Thoracic aorta (tissue), 2 donors: ENCODE data around the gene TMEM31. TPM values are rescaled to one million over a fixed set of nuclear protein-coding genes. Genes with fewer than 3 reads are reported as not detected.

Experiments used
- ATAC-seq: fragments of 150-250 bp; one replicate; pipeline ENCODE4 v1.8.0; 2017; ENCODE audit warnings: low read depth; ENCODE audit not compliant: insufficient number of reproducible peaks, low FRiP score
- DNase-seq: peaks from one replicate; pipeline ENCODE4 v3.0.0-alpha.2; 2020; ENCODE audit warnings: low spot score
- H3K27ac ChIP-seq, 2 donors: fragments of 200-600 bp; sonication (generic); 1 replicate in 1 of 2; 2 replicates in 1 of 2; pipeline ENCODE4 v1.5.1; 2016; ENCODE audit warnings: mild to moderate bottlenecking in 2 of 2, moderate library complexity in 2 of 2
- H3K27me3 ChIP-seq: fragments of 200-600 bp; sonication (generic); replicated peaks from 2 replicates; pipeline ENCODE4 v1.6.0; 2016; ENCODE audit warnings: mild to moderate bottlenecking; ENCODE audit not compliant: insufficient read depth
- H3K36me3 ChIP-seq: fragments of 200-600 bp; sonication (generic); one replicate; pipeline ENCODE4 v1.5.1; 2016
- H3K4me1 ChIP-seq, 2 donors: fragments of 200-600 bp; sonication (generic); 1 replicate in 1 of 2; 2 replicates in 1 of 2; pipeline versions ENCODE4 v1.5.1 to v1.6.0; 2016; ENCODE audit warnings: low read depth in 2 of 2, mild to moderate bottlenecking in 1 of 2; ENCODE audit not compliant: control insufficient read depth in 1 of 2
- H3K4me3 ChIP-seq: fragments of 200-600 bp; sonication (generic); 2 replicates; pipeline ENCODE4 v1.5.1; 2016; ENCODE audit warnings: mild to moderate bottlenecking
- H3K9me3 ChIP-seq: fragments of 200-600 bp; sonication (generic); 2 replicates; pipeline ENCODE4 v1.5.1; 2016
- total RNA-seq, 2 donors: library from RNA; depleted of rRNA; stranded (reverse); fragments of >200 nt; gene quantifications; one replicate each; pipeline versions ENCODE4 v1.1.0 to v1.2.3, GENCODE V29; 2016
- TF ChIP-seq, protein P1 (sequence below): fragments of 200-600 bp; sonication (generic); IDR thresholded peaks from one replicate; pipeline ENCODE4 v1.5.1; 2019; ENCODE audit warnings: antibody characterized with exemption

TMEM31 gene
- total RNA-seq, 2 donors from 2014 or later: not detected

DNA sequence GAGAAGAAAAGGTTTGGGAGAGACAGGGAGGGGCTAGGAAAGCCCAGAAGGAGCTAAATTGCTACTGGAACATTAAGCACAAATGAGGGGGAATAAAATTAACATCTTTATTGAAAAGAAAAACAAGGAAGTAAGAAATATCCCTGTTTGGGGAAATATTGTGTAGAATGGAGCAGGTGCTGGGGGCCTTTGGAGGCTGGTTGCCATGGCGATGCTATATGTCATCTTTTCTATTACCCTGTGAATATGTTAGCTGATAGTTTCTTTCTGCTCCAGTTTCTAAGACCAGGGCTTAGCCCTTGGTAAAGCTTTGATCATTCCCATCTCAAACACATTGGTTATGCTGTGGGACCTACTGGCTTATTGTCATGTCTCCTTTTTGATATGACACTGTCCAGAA lies 28.7 kb downstream of the TMEM31 start:
- ATAC-seq: no peak

DNA sequence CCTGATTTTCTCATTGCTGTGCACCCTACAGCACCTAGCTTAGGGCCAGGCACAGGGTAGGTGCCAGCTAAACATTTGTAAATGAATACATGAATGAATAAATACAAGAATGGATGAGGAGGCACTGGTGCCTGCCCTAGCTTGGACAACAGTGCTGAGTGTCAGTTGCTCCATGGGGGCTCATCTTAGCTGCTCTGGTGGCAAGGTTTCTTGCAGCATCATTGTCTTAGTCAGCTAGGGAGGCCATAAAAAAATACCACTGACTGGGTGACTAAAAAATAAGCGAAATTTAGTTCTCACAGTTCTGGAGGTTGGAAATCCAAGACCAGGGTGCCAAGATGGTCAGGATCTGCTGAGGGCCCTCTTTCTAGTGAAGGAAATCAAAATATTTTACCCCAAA lies 31.2 kb downstream of the TMEM31 start:
- Histone ChIP-seq H3K9me3 (no peaks in the 10 kb centered on the region), H3K36me3 (no peaks in the 10 kb centered on the region), H3K27ac (no peak overlapping the region), H3K4me3 (no peak overlapping the region), H3K27me3 (no peaks in the 10 kb centered on the region), H3K4me1 (no peaks in the 10 kb centered on the region)
- TF ChIP-seq, protein P1, sequence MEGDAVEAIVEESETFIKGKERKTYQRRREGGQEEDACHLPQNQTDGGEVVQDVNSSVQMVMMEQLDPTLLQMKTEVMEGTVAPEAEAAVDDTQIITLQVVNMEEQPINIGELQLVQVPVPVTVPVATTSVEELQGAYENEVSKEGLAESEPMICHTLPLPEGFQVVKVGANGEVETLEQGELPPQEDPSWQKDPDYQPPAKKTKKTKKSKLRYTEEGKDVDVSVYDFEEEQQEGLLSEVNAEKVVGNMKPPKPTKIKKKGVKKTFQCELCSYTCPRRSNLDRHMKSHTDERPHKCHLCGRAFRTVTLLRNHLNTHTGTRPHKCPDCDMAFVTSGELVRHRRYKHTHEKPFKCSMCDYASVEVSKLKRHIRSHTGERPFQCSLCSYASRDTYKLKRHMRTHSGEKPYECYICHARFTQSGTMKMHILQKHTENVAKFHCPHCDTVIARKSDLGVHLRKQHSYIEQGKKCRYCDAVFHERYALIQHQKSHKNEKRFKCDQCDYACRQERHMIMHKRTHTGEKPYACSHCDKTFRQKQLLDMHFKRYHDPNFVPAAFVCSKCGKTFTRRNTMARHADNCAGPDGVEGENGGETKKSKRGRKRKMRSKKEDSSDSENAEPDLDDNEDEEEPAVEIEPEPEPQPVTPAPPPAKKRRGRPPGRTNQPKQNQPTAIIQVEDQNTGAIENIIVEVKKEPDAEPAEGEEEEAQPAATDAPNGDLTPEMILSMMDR: no peak
- ATAC-seq (no peak), DNase-seq (no peak)

More for the DNA sequence above, 28.7 kb downstream of the TMEM31 start:
- Histone ChIP-seq H3K9me3 (no peaks in the 10 kb centered on the region), H3K4me1 (no peaks in the 10 kb centered on the region), H3K4me3 (no peak overlapping the region), H3K27me3 (no peaks in the 10 kb centered on the region), H3K27ac (no peak overlapping the region), H3K36me3 (no peaks in the 10 kb centered on the region)
- TF ChIP-seq, protein P1: no peak
- DNase-seq: no peak

DNA sequence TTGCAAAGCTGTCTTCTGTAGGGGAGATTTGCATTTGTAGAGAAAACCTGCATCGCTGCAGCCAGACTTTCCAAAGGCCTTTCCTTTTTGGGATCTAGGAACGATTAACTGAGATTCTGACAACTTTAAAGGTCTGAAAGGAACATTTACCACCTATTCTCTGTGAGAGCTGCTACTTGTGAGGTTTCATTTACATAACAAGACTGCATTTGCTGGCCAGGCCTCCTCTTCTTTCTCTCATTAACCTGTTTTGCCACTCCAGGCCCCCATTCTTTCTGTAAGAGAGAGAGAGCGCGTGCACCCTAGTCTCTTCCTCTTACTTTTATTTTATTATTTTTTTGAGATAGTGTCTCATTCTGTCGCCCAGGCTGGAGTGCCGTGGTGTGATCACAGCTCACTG lies 31.6 kb downstream of the TMEM31 start:
- DNase-seq (no peak), ATAC-seq (no peak)
- Histone ChIP-seq H3K36me3 (no peaks in the 10 kb centered on the region), H3K27me3 (no peaks in the 10 kb centered on the region), H3K4me3 (no peak overlapping the region), H3K4me1 (no peaks in the 10 kb centered on the region), H3K9me3 (no peaks in the 10 kb centered on the region), H3K27ac (no peak overlapping the region)
- TF ChIP-seq, protein P1: no peak

GRCh38 chrX:103747163-103747562 lies 36.5 kb downstream of the TMEM31 start:
- H3K9me3 ChIP-seq: no peaks in the 10 kb centered on the region
- TF ChIP-seq, protein P1: no peak
- H3K27me3 ChIP-seq: no peaks in the 10 kb centered on the region
- no peaks in the 10 kb centered on the region for H3K4me1 ChIP-seq
- H3K27ac ChIP-seq: no peak overlapping the region
- ATAC-seq (no peak), DNase-seq (no peak)
- no peak overlapping the region for H3K4me3 ChIP-seq
- no peaks in the 10 kb centered on the region for H3K36me3 ChIP-seq

- Histone ChIP-seq H3K4me1 (no peaks in the 10 kb centered on the region), H3K36me3 (no peaks in the 10 kb centered on the region), H3K27ac (no peak overlapping the region), H3K27me3 (no peaks in the 10 kb centered on the region), H3K4me3 (no peak overlapping the region), H3K9me3 (no peaks in the 10 kb centered on the region)
- TF ChIP-seq, protein P1: no peak
- no peak for DNase-seq
- no peak for ATAC-seq
Observed at GRCh38 chrX:103754401-103754800, 43.7 kb downstream of the TMEM31 start.
